Activated T-cell treated with anti-CD3 and anti-CD28 coated beads, Interleukin-2, amount 50 U/mL, for 24 hours (primary cell): ENCODE measurements around the gene GRIK1.
"Not testable (repeated sequence)": the region's sequence is repeated elsewhere in the genome, so short reads cannot be mapped to it uniquely, and the experiment has no call there.

Experiments used
- DNase-seq: peaks from one replicate; pipeline ENCODE4 v3.0.0-alpha.2; 2020
- H3K27ac Mint-ChIP-seq: 2 replicates; pipeline ENCODE4 v1.8.0; 2020; ENCODE audit warnings: mild to moderate bottlenecking, mixed read lengths
- H3K27me3 Mint-ChIP-seq: 2 replicates; pipeline ENCODE4 v1.8.0; 2020; ENCODE audit warnings: mixed read lengths
- H3K36me3 Mint-ChIP-seq: 2 replicates; pipeline ENCODE4 v1.8.0; 2020; ENCODE audit warnings: low read depth, mixed read lengths
- H3K4me1 Mint-ChIP-seq: 2 replicates; pipeline ENCODE4 v1.8.0; 2020; ENCODE audit warnings: low read depth, mixed read lengths
- H3K4me3 Mint-ChIP-seq: 2 replicates; pipeline ENCODE4 v1.8.0; 2020; ENCODE audit warnings: mild to moderate bottlenecking, moderate library complexity, mixed read lengths
- H3K9me3 Mint-ChIP-seq: 2 replicates; pipeline ENCODE4 v1.8.0; 2020; ENCODE audit warnings: mixed read lengths

Gene GRIK1

GRCh38 chr21:29625990-29626389, 313.8 kb downstream of the GRIK1 start:
- Mint-ChIP-seq H3K36me3 (no peaks in the 10 kb centered on the region), H3K27me3 (no peaks in the 10 kb centered on the region), H3K9me3 (no peaks in the 10 kb centered on the region), H3K4me1 (no peaks in the 10 kb centered on the region), H3K27ac (no peak overlapping the region), H3K4me3 (no peak overlapping the region)
- DNase-seq: no peak

DNA sequence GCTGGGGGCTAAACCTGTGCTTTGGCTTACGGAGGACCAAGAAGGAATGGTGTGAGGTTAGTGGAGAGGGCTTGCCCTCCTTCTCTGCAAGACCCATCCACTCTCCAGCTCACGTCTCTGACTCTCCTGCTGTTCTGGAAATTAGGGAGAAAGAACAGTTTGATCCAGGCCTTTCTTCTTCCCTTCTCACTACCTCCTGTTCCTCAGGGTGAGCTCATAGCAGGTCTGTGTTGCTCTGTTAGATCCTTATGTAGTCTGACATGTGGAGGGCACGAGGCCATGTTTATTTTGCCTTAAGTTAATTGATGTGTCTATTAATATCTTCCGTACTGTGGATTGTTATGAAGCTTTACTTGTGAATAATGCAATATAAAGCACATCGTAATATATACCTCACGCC, 315.0 kb downstream of the GRIK1 start:
- no peak overlapping the region for H3K4me3 Mint-ChIP-seq

DNA sequence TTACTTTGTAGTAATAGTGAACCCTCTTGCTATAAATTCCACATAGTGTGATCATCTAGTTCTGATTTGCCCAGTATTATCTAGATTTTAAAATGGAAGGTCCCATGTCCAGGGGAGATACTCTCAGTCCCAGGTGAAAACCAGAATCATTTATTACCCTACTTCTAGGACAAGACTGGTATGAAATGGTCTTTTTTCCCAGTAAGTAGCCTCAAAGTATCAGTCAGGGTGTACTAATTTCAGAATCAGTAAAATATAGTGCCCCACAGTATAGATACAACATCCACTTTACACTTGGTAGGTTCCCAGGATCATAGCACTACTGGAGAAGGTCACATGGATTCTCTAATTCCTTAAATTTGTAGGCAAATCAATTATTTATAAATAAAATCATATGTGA, 318.3 kb downstream of the GRIK1 start:
- DNase-seq: no peak
- Mint-ChIP-seq H3K9me3 (peaks cover 3% of the 10 kb centered on the region), H3K36me3 (no peaks in the 10 kb centered on the region), H3K4me1 (no peaks in the 10 kb centered on the region), H3K4me3 (no peak overlapping the region), H3K27ac (no peak overlapping the region), H3K27me3 (no peaks in the 10 kb centered on the region)

More for the DNA sequence above, 315.0 kb downstream of the GRIK1 start:
- no peaks in the 10 kb centered on the region for H3K4me1 Mint-ChIP-seq
- no peaks in the 10 kb centered on the region for H3K9me3 Mint-ChIP-seq
- no peaks in the 10 kb centered on the region for H3K36me3 Mint-ChIP-seq
- no peak for DNase-seq
- no peaks in the 10 kb centered on the region for H3K27me3 Mint-ChIP-seq
- no peak overlapping the region for H3K27ac Mint-ChIP-seq

DNA sequence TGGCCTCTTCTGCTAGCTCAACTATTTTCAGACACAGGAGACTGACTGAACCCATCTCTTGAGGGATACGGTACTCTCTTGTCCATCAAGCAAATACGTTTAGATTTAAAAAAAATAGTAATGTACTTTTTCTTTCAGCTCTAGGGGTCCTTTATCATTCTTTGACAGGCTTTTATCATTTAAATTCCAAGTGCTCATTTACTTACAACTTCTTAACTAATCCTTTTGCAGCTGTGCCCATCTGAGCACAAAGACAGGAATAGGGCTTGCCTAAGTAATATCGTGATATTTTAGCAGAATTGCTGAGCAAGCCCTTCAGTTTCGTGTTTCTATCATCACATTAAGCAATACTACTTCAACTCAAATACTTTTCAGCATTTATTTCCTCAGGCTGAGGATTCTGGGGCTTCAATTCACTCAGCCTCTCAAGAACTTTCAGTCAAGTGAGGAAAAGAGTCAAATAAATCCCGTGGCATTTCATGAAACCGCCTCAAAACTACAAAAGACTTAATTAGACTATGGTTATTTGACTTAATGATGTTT, 323.5 kb downstream of the GRIK1 start:
- Mint-ChIP-seq H3K4me3 (no peak overlapping the region), H3K27ac (no peak overlapping the region), H3K9me3 (peaks cover 3% of the 10 kb centered on the region), H3K36me3 (no peaks in the 10 kb centered on the region), H3K27me3 (no peaks in the 10 kb centered on the region), H3K4me1 (no peaks in the 10 kb centered on the region)
- no peak for DNase-seq

- no peaks in the 10 kb centered on the region for H3K27me3 Mint-ChIP-seq
- H3K4me3 Mint-ChIP-seq: no peak overlapping the region
- no peak for DNase-seq
- H3K4me1 Mint-ChIP-seq: no peaks in the 10 kb centered on the region
- no peak overlapping the region for H3K27ac Mint-ChIP-seq
- H3K9me3 Mint-ChIP-seq: peaks cover 3% of the 10 kb centered on the region
- H3K36me3 Mint-ChIP-seq: no peaks in the 10 kb centered on the region
These were observed 325.9 kb downstream of the GRIK1 start for GRCh38 chr21:29613877-29614276.

DNA sequence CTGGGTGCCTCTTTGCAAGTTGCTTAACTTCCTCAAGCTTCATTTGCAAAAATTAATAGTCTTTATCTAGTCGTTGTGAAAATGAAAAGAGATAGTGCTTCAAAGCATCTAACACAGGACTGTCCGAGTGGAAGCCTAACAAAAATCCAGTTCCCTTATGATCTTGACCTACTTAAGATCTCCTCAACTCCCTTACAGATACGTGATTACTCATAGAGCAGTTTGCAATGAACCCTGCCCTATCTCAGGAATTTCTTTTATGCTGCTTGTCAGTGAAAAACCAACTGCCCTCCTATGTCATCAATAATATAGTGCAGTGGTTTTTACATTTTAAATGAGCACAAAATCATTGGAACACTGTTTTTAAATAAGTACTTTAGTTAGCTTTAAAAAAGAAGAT, 326.8 kb downstream of the GRIK1 start:
- DNase-seq: no peak
- H3K27me3 Mint-ChIP-seq: no peaks in the 10 kb centered on the region
- no peaks in the 10 kb centered on the region for H3K36me3 Mint-ChIP-seq
- no peaks in the 10 kb centered on the region for H3K4me1 Mint-ChIP-seq
- H3K4me3 Mint-ChIP-seq: no peak overlapping the region
- no peaks in the 10 kb centered on the region for H3K9me3 Mint-ChIP-seq
- no peak overlapping the region for H3K27ac Mint-ChIP-seq

DNA sequence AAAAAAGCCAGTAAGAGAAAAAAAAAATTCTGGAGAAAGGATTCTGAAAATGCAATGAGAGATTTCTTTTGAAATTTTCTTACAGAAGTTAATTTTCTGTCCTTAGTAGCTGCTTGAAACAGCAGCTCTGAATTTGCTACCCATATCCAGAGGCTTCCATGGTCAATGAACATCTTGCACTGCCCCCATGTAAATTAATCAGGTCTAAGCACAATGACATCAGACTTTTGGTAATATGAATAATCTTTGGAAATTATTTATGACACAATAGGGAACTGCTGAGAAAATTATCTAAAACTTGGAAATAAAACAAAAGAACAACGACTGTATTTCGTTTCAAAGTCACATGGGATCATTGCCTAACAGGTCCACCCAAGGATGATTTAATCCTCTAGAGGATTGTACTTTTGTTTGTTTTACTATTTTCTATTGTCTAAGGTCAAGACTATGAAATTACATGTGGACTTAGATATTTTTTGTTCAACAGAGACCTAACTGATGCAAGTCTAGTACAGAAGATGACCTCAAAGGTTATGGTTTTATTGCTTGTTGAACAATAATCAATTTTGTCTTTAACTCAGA, 328.9 kb downstream of the GRIK1 start:
- H3K9me3 Mint-ChIP-seq: no peaks in the 10 kb centered on the region
- no peaks in the 10 kb centered on the region for H3K36me3 Mint-ChIP-seq
- no peak overlapping the region for H3K4me3 Mint-ChIP-seq
- no peaks in the 10 kb centered on the region for H3K27me3 Mint-ChIP-seq
- DNase-seq: no peak
- no peaks in the 10 kb centered on the region for H3K4me1 Mint-ChIP-seq
- no peak overlapping the region for H3K27ac Mint-ChIP-seq

DNA sequence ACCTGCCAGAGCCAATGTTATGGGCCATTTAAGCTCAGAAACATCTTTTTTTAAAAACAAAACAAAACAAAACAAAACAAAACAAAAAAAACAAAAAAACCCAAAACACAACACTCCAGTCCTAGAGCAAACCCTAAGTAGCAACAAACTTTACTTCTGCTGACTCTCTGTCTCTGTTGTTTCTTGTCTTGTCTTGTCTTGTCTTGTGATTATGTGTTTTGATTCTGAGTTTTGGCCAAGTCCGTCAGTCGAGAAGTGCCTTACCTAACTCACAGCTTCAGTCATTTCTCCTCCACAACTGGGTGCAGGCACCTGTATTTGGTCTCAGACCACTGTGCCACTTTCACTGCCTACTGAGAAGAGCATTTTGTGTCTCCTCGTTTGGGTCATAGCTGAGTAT, 333.2 kb downstream of the GRIK1 start:
- H3K4me3 Mint-ChIP-seq: no peak overlapping the region
- no peak overlapping the region for H3K27ac Mint-ChIP-seq
- no peaks in the 10 kb centered on the region for H3K9me3 Mint-ChIP-seq
- no peaks in the 10 kb centered on the region for H3K36me3 Mint-ChIP-seq
- DNase-seq: no peak
- H3K27me3 Mint-ChIP-seq: no peaks in the 10 kb centered on the region
- H3K4me1 Mint-ChIP-seq: no peaks in the 10 kb centered on the region

DNA sequence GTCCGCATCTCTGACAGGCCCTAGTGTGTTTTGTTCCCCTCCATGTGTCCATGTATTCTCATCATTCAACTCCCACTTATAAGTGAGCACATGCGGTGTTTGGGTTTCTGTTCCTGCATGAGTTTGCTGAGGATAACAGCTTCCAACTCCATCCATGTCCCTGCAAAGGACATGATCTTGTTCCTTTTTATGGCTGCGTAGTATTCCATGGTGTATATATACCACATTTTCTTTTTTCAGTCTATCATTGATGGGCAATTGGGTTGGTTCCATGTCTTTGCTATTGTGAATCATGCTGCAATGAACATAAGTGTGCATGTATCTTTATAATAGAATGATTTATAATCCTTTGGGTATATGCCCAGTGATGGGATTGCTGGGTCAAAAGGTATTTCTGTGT, 334.6 kb downstream of the GRIK1 start:
- H3K4me1 Mint-ChIP-seq, H3K27me3 Mint-ChIP-seq: not testable (repeated sequence)

DNA sequence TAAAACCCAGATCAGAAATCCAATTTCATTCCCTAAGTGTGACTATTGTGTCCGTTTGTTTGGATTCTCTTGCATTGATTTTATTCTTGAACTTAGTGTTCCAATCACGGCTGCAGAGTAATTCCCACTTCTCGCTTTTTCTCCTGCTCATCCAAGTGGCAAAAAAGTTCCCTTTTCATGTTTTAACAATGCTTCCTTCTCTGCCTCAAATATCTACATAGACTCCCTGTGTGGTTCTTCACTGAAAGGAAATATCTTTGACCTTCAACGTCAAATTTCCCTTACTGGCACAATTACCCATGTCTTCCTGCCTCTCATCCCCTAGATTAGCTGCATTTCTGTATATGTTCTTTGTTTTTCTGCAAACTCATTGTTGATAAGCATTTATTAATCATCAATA, 335.7 kb downstream of the GRIK1 start:
- DNase-seq: no peak
- Mint-ChIP-seq H3K4me3 (no peak overlapping the region), H3K27ac (no peak overlapping the region)

More for the DNA sequence above, 334.6 kb downstream of the GRIK1 start:
- not testable (repeated sequence) for H3K36me3 Mint-ChIP-seq, DNase-seq, H3K27ac Mint-ChIP-seq, H3K4me3 Mint-ChIP-seq, H3K9me3 Mint-ChIP-seq

GRCh38 chr21:29601047-29601446, 338.7 kb downstream of the GRIK1 start:
- no peak overlapping the region for H3K27ac Mint-ChIP-seq
- peaks cover 3% of the 10 kb centered on the region for H3K36me3 Mint-ChIP-seq
- no peak for DNase-seq
- H3K9me3 Mint-ChIP-seq: no peaks in the 10 kb centered on the region
- no peak overlapping the region for H3K4me3 Mint-ChIP-seq
- no peaks in the 10 kb centered on the region for H3K4me1 Mint-ChIP-seq
- no peaks in the 10 kb centered on the region for H3K27me3 Mint-ChIP-seq

More for the DNA sequence above, 335.7 kb downstream of the GRIK1 start:
- no peaks in the 10 kb centered on the region for H3K4me1 Mint-ChIP-seq
- H3K27me3 Mint-ChIP-seq: no peaks in the 10 kb centered on the region
- H3K9me3 Mint-ChIP-seq: no peaks in the 10 kb centered on the region
- no peaks in the 10 kb centered on the region for H3K36me3 Mint-ChIP-seq

- H3K4me3 Mint-ChIP-seq: no peak overlapping the region
- no peak for DNase-seq
- H3K27ac Mint-ChIP-seq: no peak overlapping the region
- no peaks in the 10 kb centered on the region for H3K27me3 Mint-ChIP-seq
- no peaks in the 10 kb centered on the region for H3K4me1 Mint-ChIP-seq
- no peaks in the 10 kb centered on the region for H3K9me3 Mint-ChIP-seq
- no peaks in the 10 kb centered on the region for H3K36me3 Mint-ChIP-seq
These were observed 353.1 kb downstream of the GRIK1 start for GRCh38 chr21:29586696-29587095.

DNA sequence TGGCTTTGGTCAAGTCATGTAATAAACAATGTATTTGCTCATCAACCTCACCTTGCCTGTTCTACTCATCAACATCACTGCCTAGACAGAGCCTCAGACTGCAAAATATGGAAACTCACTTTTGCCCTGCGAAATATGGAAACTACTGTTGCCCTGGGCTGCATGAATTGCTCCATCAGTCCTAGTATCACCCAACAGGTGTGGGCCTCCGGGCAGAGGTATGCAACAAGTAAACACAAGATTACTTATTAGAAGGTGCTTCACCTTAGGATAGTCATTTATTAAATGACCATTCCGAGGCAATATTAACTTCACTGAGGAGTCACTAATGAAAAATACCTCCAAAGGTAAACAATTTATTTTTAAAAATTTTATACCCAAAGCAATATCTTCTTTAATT, 354.3 kb downstream of the GRIK1 start:
- Mint-ChIP-seq H3K4me1 (no peaks in the 10 kb centered on the region), H3K4me3 (no peak overlapping the region), H3K27me3 (no peaks in the 10 kb centered on the region), H3K9me3 (no peaks in the 10 kb centered on the region), H3K27ac (no peak overlapping the region), H3K36me3 (no peaks in the 10 kb centered on the region)
- no peak for DNase-seq

- no peak for DNase-seq
- no peak overlapping the region for H3K27ac Mint-ChIP-seq
- H3K9me3 Mint-ChIP-seq: no peaks in the 10 kb centered on the region
- no peaks in the 10 kb centered on the region for H3K36me3 Mint-ChIP-seq
- no peak overlapping the region for H3K4me3 Mint-ChIP-seq
- H3K4me1 Mint-ChIP-seq: no peaks in the 10 kb centered on the region
- no peaks in the 10 kb centered on the region for H3K27me3 Mint-ChIP-seq
These were observed 356.3 kb downstream of the GRIK1 start for GRCh38 chr21:29583424-29583924.

DNA sequence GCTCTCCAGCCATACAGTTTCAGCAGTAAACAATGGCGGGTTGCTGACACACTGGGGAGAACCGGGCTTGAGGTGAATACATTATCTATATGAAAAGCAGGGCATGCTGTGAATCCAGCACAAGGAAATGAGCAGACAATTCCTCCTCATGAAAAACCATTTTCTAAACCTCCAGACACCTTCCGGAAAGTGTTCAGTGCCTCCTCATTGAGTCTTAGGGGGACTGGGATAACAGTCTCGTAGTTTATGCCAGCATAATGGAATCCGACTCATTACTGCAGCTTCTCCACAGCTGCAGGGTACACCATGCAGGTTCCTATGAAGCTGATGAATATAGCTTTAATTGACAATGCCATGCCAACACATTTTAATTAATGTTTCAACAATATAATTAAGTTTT, 356.9 kb downstream of the GRIK1 start:
- Mint-ChIP-seq H3K4me1 (no peaks in the 10 kb centered on the region), H3K36me3 (no peaks in the 10 kb centered on the region), H3K27ac (no peak overlapping the region), H3K9me3 (no peaks in the 10 kb centered on the region), H3K27me3 (no peaks in the 10 kb centered on the region), H3K4me3 (no peak overlapping the region)
- DNase-seq: no peak

GRCh38 chr21:29581393-29581792, 358.4 kb downstream of the GRIK1 start:
- Mint-ChIP-seq H3K4me1 (no peaks in the 10 kb centered on the region), H3K27ac (no peak overlapping the region), H3K4me3 (no peak overlapping the region), H3K27me3 (no peaks in the 10 kb centered on the region), H3K36me3 (no peaks in the 10 kb centered on the region), H3K9me3 (no peaks in the 10 kb centered on the region)
- DNase-seq: no peak
